Stimulated activated CD4-positive, alpha-beta T cell treated with anti-CD3 and anti-CD28 coated beads, Interleukin-15, amount 100 ng/mL, for 1 hour (primary cell): Measurements from ENCODE around the gene ZFAND3.
"Not testable (repeated sequence)": the region's sequence is repeated elsewhere in the genome, so short reads cannot be mapped to it uniquely, and the experiment has no call there.

ENCODE experiments used
- DNase-seq, 2 donors: peaks; one replicate each; pipeline ENCODE4 v3.0.0-alpha.2; 2020; ENCODE audit warnings: low read depth in 1 of 2, low spot score in 1 of 2

Gene ZFAND3

GRCh38 chr6:37990762-37991525 lies 171.4 kb downstream of the ZFAND3 start:
- DNase-seq = no peak

DNA sequence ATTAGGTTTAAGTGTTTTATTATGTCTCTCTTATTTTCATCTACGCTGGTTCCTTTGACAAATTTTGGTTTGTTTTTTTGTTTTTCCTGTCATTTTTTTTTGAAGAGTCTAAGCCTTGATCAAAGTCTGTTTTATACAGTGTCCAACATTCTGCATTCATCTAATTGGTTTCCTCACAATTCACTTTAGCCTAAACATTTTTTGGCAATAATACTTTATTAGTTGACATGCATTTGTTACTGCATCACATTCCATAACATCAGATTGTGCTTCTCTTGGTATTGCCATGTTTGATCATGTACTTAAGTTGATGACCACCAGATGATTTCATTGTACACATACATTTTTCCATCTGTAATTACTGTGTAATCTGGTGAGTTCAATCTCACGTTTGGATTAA lies 173.2 kb downstream of the ZFAND3 start:
- no peak for DNase-seq

DNA sequence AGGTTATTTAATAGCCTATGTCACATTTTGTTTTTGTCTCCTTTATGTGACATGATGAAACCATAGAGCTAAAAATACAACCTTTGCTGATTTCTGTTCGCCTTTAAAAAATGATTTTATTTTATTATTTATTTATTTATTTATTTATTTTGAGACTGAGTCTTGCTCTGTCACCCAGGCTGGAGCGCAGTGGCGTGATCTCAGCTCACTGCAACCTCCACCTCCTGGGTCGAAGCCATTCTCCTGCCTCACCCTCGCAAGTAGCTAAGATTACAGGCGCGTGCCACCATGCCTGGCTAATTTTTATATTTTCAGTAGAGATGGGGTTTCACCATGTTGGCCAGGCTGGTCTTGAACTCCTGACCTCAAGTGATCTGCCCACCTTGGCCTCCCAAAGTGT lies 173.7 kb downstream of the ZFAND3 start:
- not testable (repeated sequence) for DNase-seq

GRCh38 chr6:37993596-37993995 lies 174.1 kb downstream of the ZFAND3 start:
- no peak for DNase-seq

- DNase-seq = no peak
Observed at GRCh38 chr6:37994223-37994622, 174.7 kb downstream of the ZFAND3 start.

DNA sequence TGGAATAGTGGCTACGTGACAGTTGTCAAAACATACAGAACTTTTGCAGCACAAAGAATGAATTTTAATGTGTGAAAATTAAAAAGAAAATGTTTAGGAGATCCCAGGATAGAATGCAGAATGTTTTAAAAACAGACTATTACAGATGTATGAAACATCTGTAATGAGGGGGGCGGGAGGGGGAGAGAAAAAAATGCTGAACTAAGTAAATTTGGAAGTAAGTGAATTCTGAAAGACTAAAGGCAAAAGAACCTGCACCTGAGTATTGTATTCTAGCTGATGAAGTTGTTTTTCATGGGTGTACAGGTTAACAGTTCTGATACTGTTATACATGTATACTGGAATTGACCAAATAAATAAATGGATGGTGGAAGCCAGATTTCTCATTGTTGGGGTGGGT lies 178.8 kb downstream of the ZFAND3 start:
- no peak for DNase-seq

GRCh38 chr6:38001386-38001785 lies 181.9 kb downstream of the ZFAND3 start:
- no peak for DNase-seq

GRCh38 chr6:38004908-38005307 lies 185.4 kb downstream of the ZFAND3 start:
- DNase-seq = no peak

- DNase-seq = no peak
Observed at GRCh38 chr6:38011937-38012336, 192.4 kb downstream of the ZFAND3 start.

GRCh38 chr6:38012573-38012972 lies 193.0 kb downstream of the ZFAND3 start:
- DNase-seq = no peak

GRCh38 chr6:38015341-38015740 lies 195.8 kb downstream of the ZFAND3 start:
- no peak for DNase-seq

GRCh38 chr6:38016824-38017223 lies 197.3 kb downstream of the ZFAND3 start:
- DNase-seq = no peak

DNA sequence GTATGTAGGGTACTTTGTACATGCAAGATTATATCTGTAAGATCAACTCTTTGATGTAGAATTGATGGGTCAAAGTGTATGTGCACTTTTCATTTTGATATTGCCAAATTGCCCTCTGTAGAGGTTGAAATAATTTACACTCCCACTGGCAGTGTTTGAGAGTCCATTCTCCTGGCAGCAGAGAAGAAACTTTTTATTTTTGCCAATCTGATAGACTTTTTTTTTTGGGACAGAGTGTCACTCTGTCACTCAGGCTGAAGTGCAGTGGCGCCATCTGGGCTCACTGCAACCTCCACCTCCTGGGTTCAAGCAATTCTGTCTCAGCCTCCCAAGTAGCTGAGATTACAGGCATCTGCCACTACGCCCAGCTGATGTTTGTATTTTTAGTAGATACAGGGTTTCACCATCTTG lies 199.2 kb downstream of the ZFAND3 start:
- no peak for DNase-seq

DNA sequence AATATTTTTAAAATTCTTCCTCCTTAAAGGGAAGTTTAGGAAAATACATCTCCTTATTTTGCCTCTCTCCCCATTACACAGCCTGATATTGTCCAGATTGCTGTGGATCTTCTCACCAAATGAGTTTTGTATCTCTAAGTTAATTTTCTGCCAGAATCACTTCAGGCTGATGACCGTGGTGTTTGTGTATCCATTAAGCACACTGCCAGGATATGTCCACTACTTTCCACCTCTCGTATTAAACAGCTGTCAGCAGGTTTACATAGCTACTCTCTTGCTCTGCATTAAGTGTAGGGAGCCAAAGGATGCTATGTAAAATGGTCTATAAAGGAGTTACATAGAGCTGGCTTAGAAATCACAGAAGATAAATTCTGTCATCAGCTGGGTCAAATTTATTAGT lies 201.1 kb downstream of the ZFAND3 start:
- no peak for DNase-seq

GRCh38 chr6:38021029-38021428 lies 201.5 kb downstream of the ZFAND3 start:
- no peak for DNase-seq

DNA sequence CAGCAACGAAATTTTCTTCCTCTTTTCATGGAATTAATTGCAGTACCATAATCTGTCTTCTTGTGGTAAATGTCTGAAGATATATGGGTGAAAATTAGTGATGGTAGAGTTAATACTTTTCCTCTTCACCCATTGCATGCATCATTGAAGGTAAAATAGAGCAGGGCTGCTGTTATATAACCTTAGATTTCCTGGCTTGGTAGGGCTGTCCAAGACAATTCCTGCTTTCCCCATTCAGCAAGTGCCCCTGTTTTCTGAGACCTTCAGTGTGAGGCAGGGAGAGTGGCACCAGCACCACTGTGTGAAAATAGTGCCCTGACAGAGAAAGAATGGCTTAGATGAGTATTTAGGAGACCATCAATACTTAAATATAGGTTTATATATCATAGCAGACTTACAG lies 202.0 kb downstream of the ZFAND3 start:
- DNase-seq = no peak

DNA sequence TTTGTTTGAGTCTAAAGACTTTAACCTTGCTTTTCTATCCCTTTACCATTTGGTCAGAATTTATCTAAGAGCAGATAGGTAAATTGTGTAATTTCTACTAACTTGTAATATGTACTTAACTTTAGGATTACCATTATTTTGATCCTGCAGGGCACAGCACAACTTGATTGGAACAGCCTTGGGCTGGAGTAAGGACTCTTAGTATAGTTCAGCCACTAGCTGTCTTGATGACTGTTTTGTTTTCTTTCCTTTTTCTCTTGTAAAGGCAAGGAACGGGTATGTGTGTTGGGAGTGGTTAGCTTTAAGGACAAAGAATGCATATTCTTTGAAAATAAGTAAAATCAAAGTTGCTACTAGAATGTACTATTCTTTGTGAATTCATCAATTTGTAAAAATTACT lies 203.2 kb downstream of the ZFAND3 start:
- DNase-seq = no peak

DNA sequence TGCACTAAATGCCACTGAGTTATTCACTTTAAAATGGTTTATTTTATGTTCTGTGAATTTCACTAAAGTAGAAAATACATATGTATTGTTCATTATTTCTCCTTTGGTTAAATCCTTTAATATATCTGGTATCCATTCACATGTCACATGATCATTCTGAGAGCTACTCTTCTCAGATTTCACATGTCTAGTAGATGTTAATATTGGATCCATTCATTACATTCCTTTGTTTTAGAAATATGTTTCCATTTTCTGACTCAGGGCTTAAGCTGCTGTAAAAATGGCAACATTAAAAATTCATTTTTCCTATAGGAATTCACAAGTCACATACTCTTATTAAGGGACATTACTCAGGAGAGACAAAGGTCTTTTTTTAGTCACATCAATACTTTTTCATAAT lies 205.4 kb downstream of the ZFAND3 start:
- no peak for DNase-seq

GRCh38 chr6:38025451-38025850 lies 205.9 kb downstream of the ZFAND3 start:
- no peak for DNase-seq

DNA sequence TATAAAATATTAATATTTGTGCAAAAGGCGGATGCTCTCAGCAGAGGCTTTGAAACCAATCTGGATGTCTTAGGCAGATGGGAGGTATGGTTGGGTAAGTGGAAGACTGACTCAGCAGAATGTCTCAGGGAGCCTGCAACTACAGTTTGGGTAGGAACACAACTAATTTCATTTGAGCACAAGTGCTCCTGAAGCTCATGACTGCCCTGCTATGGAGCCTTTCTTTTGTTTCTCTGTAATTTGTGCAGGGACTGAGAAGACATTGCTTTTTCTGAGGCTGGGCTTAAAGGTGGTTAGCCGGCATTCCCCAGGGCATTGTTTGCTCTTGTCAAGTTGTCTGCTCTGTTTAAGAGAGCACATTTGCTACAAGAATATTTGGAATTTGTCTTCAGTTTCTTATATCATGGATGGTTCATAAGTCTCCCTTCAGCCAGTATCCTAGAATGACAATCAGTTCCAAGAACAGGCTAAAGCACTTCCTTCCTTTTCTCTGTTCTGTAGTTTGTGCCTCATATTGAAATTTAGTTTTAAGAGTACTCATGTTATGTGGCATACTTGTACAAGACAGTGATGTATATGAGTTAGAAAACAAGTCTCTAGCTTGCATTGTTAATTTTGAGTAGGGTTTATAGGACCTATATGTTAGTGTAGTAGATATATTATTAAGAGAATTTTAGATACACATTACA lies 208.3 kb downstream of the ZFAND3 start:
- DNase-seq = no peak

DNA sequence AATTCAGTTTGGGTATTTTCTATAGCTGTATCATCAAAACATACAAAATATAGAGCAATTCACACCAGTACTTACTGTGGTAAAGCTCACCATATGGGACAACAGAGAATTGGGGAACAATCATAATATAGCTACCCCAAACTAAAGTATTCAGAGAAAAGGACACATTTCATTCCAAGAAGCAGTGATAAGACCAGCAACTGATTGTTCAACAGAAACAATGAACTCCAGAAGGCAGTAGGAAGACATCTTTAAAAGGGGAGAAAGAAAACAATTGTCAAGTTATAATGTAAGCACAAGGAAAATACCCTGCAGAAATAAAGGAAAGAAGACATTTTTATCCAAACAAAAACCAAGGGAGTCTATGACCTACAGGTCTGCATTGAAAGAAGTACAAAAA lies 210.9 kb downstream of the ZFAND3 start:
- DNase-seq = no peak

GRCh38 chr6:38032797-38033196 lies 213.3 kb downstream of the ZFAND3 start:
- DNase-seq = no peak

GRCh38 chr6:38033442-38033982 lies 214.0 kb downstream of the ZFAND3 start:
- no peak for DNase-seq
